Fibroblast of skin of right biceps (primary cell): ENCODE data around the gene MPHOSPH9.
"Not testable (repeated sequence)": the region's sequence is repeated elsewhere in the genome, so short reads cannot be mapped to it uniquely, and the experiment has no call there.

Experiments
- DNase-seq: peaks from one replicate; pipeline ENCODE4 v3.0.0-alpha.2; 2013

MPHOSPH9 gene

GRCh38 chr12:123253641-123254459 lies 20.9 kb upstream of the MPHOSPH9 start:
- no peak for DNase-seq

GRCh38 chr12:123252365-123252764 lies 19.4 kb upstream of the MPHOSPH9 start:
- DNase-seq, result not testable (repeated sequence)

- no peak for DNase-seq
These were observed 18.6 kb upstream of the MPHOSPH9 start for GRCh38 chr12:123251403-123252076.

GRCh38 chr12:123250471-123251383 lies 17.8 kb upstream of the MPHOSPH9 start:
- DNase-seq, result no peak

GRCh38 chr12:123248996-123249741 lies 16.2 kb upstream of the MPHOSPH9 start:
- not testable (repeated sequence) for DNase-seq

GRCh38 chr12:123248129-123248528 lies 15.2 kb upstream of the MPHOSPH9 start:
- not testable (repeated sequence) for DNase-seq

GRCh38 chr12:123245678-123246077 lies 12.7 kb upstream of the MPHOSPH9 start:
- no peak for DNase-seq

- DNase-seq, result no peak
These were observed 10.8 kb upstream of the MPHOSPH9 start for GRCh38 chr12:123243671-123244262.

GRCh38 chr12:123242116-123242904 lies 9.4 kb upstream of the MPHOSPH9 start:
- DNase-seq, result no peak

GRCh38 chr12:123238961-123239360 lies 6.0 kb upstream of the MPHOSPH9 start:
- no peak for DNase-seq

GRCh38 chr12:123238330-123238682 lies 5.4 kb upstream of the MPHOSPH9 start:
- no peak for DNase-seq

- DNase-seq, result peak; percentile 64
These were observed 4.8 kb upstream of the MPHOSPH9 start for GRCh38 chr12:123237646-123238329.

GRCh38 chr12:123233505-123234308 lies 766 bp upstream of the MPHOSPH9 start:
- DNase-seq, result no peak

GRCh38 chr12:123232472-123232806 lies 502 bp downstream of the MPHOSPH9 start:
- DNase-seq, result no peak

GRCh38 chr12:123231931-123232330 lies 1.0 kb downstream of the MPHOSPH9 start:
- no peak for DNase-seq

GRCh38 chr12:123229051-123229450 lies 3.9 kb downstream of the MPHOSPH9 start:
- no peak for DNase-seq

GRCh38 chr12:123227581-123228258 lies 5.2 kb downstream of the MPHOSPH9 start:
- DNase-seq, result no peak

GRCh38 chr12:123225443-123225842 lies 7.5 kb downstream of the MPHOSPH9 start:
- DNase-seq, result no peak

GRCh38 chr12:123223241-123223668 lies 9.7 kb downstream of the MPHOSPH9 start:
- no peak for DNase-seq
